Sigmoid colon (tissue), 7 donors: ENCODE measurements around the gene NEK2. TPM values are rescaled to one million over a fixed set of nuclear protein-coding genes. Genes with fewer than 3 reads are reported as not detected.
"Not testable (repeated sequence)": the region's sequence is repeated elsewhere in the genome, so short reads cannot be mapped to it uniquely, and the experiment has no call there.

Source experiments
- DNase-seq: peaks from one replicate; pipeline ENCODE4 v3.0.0-alpha.2; 2019
- H3K27ac ChIP-seq, 4 donors: fragments of 200-600 bp; sonication (generic); one replicate each; pipeline ENCODE4 v1.5.1; 2016 to 2019; ENCODE audit warnings: mild to moderate bottlenecking in 1 of 4
- H3K27me3 ChIP-seq, 3 donors: fragments of 200-600 bp; sonication (generic); one replicate each; pipeline ENCODE4 v1.5.1; 2019; ENCODE audit warnings: mild to moderate bottlenecking in 1 of 3
- H3K36me3 ChIP-seq, 4 donors: fragments of 200-600 bp; sonication (generic); one replicate each; pipeline ENCODE4 v1.5.1; 2016 to 2019
- H3K4me1 ChIP-seq, 4 donors: fragments of 200-600 bp; sonication (generic); one replicate each; pipeline ENCODE4 v1.5.1; 2017 to 2019
- H3K4me3 ChIP-seq, 4 donors: fragments of 200-600 bp; sonication (generic); one replicate each; pipeline ENCODE4 v1.5.1; 2017 to 2019; ENCODE audit warnings: mild to moderate bottlenecking in 2 of 4, moderate library complexity in 1 of 4
- H3K9me3 ChIP-seq, 4 donors: fragments of 200-600 bp in 3 of 4; sonication (generic) in 3 of 4; one replicate each; pipeline versions ENCODE4 v1.5.1 to v1.6.1; 2013 to 2019
- EP300 ChIP-seq, 4 donors: sonication (generic); formaldehyde crosslinking; IDR thresholded peaks; one replicate each; pipeline ENCODE4 v1.6.1; 2017; ENCODE audit warnings: antibody characterized with exemption in 4 of 4
- POLR2A ChIP-seq, 2 donors: fragments of 450-650 bp; IDR thresholded peaks; one replicate each; pipeline ENCODE4 v1.6.1; 2016; ENCODE audit warnings: antibody characterized with exemption in 2 of 2, mild to moderate bottlenecking in 2 of 2, moderate library complexity in 2 of 2
- POLR2AphosphoS5 ChIP-seq, 4 donors: sonication (generic); formaldehyde crosslinking; IDR thresholded peaks; one replicate each; pipeline ENCODE4 v1.6.1; 2017; ENCODE audit warnings: antibody characterized with exemption in 4 of 4
- WGBS, 2 donors: extraction: QIAGEN DNeasy Blood & Tissue Kit; methylation state at CpG; one replicate each; pipeline ENCODE4 v1.1.7; 2013; 5-methylcytosine and 5-hydroxymethylcytosine counted together
- intact Hi-C: fragments of 100-400 bp; cut with DNase I; formaldehyde crosslinking; loops from one replicate; pipeline ENCODE4 v1.15.1; 2023
- polyA plus RNA-seq, 3 donors: library from polyadenylated mRNA; stranded (reverse); fragments of 200-250 nt; gene quantifications; one replicate each; pipeline ENCODE4 v1.2.3, GENCODE V29; 2013
- total RNA-seq, 4 donors: library from RNA; depleted of rRNA; stranded (reverse); fragments of >200 nt; gene quantifications; one replicate each; pipeline ENCODE4 v1.1.0, GENCODE V29; 2016
- TF ChIP-seq, protein P1 (sequence below), 4 experiments: fragments of 450-650 bp in 3 of 4; fragments of 200-600 bp in 1 of 4; IDR thresholded peaks; one replicate each; pipeline ENCODE4 v1.5.1; 2016 to 2019; ENCODE audit warnings: antibody characterized with exemption in 4 of 4, mild to moderate bottlenecking in 3 of 4, moderate library complexity in 2 of 4
- donor health status: healthy with polysubstance abuse.
- donor health status: Bipolar disorder and iron deficiency.
- donor health status: healthy.

The NEK2 gene
- total RNA-seq (1 to 10 TPM in 1 of 4 donors, under 1 TPM in 1, not detected in 2; 0.41 to 1.9 TPM), polyA plus RNA-seq (10 to 100 TPM in 1 of 3 donors, 1 to 10 TPM in 2; 1.8 to 11.5 (median 8.1) TPM)

DNA sequence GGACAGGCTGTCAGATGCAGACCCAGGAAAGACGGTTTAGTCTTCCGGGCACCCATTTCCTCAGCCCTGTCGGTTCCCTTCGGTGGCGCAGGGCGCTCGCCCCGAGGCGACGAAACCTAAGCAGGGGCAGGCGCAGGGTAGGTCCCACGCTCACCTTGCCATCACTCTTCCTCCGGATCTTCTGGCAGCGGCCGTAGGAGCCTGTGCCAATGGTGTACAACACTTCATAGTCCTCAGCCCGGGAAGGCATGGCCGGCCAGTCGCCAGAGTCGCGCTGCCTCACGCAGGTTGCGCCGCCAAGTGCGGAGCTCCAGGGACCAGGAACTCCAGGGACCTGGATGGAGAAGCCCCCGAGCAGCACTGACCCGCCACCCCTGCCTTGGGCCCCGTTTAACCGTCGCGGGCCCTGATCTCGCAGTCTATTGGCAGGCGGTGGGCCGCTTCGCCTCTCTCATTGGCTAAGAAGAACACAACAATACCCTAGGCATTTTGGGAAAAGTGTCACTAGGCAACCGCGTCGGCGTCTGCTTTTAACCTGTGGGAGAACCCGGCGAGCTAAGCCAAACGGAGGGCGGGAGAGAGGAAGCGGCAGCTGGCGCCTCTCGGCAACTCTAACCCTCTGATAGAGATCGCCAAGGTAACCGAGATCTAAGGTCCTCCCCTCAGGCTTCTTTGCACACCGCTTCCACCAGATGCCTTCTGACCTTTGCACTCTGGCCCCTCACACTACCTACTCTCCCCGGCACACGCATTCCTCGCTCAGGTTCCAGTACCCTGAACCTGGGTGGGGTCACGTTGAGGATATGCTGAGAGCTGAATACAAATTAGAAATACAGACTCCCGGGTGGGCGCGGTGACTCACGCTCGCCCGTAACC lies at the start of gene NEK2:
Gene NEK2, minus strand, starts transcription at position 392 of the 876 bp plus-strand sequence. Its CDS starts 142 bp downstream, at position 250.
- Histone ChIP-seq H3K4me3 (peak within 1 kb of the TSS; percentile 23 to 55 (median 48)), H3K36me3 (no peaks in the 10 kb centered on the region), H3K4me1 (peaks cover 0 to 13% (median 11%) of the 10 kb centered on the region in 4 donors), H3K9me3 (no peaks in the 10 kb centered on the region), H3K27ac (no peak within 1 kb of the TSS), H3K27me3 (no peaks in the 10 kb centered on the region)
- intact Hi-C loops = no loop called here
- 1% methylated on average over 58 of the region's 58 CpGs for WGBS, 2 donors
- TF ChIP-seq, protein P1, sequence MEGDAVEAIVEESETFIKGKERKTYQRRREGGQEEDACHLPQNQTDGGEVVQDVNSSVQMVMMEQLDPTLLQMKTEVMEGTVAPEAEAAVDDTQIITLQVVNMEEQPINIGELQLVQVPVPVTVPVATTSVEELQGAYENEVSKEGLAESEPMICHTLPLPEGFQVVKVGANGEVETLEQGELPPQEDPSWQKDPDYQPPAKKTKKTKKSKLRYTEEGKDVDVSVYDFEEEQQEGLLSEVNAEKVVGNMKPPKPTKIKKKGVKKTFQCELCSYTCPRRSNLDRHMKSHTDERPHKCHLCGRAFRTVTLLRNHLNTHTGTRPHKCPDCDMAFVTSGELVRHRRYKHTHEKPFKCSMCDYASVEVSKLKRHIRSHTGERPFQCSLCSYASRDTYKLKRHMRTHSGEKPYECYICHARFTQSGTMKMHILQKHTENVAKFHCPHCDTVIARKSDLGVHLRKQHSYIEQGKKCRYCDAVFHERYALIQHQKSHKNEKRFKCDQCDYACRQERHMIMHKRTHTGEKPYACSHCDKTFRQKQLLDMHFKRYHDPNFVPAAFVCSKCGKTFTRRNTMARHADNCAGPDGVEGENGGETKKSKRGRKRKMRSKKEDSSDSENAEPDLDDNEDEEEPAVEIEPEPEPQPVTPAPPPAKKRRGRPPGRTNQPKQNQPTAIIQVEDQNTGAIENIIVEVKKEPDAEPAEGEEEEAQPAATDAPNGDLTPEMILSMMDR (IDR thresholded peaks at IDR 0.05) = no peak
- peak in 1 of 4 donors; percentile 31 for TF ChIP-seq POLR2AphosphoS5 (IDR thresholded peaks at IDR 0.05)
- DNase-seq = peak; percentile 91

DNA sequence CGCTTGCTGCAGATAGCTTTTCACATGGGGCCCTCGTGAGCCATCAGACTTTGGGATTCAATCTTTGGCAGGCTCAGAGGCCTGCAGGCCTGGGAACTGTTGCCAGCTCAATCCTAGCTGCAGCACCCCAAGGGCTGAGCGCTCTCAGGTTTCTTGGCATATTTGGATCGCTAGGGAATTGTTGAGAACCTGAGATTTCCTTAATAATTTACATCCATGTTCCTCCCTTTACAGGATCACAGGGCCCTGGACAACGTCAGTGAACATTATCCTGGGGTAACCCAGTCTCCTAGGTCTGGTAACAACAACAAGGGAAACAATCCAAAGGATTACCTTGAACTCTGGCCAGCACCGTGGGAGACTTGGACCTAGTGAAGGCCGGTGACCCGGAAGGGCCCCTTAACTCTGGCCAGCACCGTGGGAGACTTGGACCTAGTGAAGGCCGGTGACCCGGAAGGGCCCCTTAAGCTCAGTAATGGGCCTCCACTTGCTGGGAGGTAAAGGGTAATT lies 49.3 kb upstream of the NEK2 start:
- TF ChIP-seq POLR2AphosphoS5 (IDR thresholded peaks at IDR 0.05) (peak in 1 of 4 donors; percentile 47), EP300 (IDR thresholded peaks at IDR 0.05) (no peak), POLR2A (IDR thresholded peaks at IDR 0.05) (no peak)
- TF ChIP-seq, protein P1 (IDR thresholded peaks at IDR 0.05) = no peak
- no peaks in the 10 kb centered on the region for H3K27me3 ChIP-seq
- no peak overlapping the region for H3K27ac ChIP-seq
- WGBS, 2 donors = 79 to 80% methylated on average over 11 of the region's 11 CpGs
- peaks cover 0 to 10% (median 4%) of the 10 kb centered on the region in 4 donors for H3K4me1 ChIP-seq
- intact Hi-C loops = no loop called here
- H3K9me3 ChIP-seq = no peaks in the 10 kb centered on the region
- DNase-seq = no peak
- no peaks in the 10 kb centered on the region for H3K36me3 ChIP-seq
- no peak overlapping the region for H3K4me3 ChIP-seq

DNA sequence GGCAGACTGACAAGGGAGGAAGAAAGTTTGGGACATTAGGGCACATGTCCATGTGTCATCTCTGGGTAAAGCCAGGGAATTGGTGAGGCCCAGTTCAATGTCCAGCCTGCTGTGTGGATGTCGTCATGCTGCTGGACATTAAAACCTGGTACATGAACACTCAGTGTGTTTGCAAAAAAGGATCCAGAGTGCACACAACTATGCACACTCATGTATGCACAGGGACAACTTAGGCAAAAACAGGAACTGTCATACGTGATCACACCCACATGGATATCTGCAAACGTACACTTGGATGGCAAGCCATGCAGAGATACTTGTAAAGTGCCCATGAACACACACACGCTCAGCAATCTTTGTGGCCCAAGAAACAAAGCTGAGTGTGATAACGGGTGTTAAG lies 47.9 kb upstream of the NEK2 start:
- peaks cover 0 to 10% (median 4%) of the 10 kb centered on the region in 4 donors for H3K4me1 ChIP-seq
- intact Hi-C loops = no loop called here

DNA sequence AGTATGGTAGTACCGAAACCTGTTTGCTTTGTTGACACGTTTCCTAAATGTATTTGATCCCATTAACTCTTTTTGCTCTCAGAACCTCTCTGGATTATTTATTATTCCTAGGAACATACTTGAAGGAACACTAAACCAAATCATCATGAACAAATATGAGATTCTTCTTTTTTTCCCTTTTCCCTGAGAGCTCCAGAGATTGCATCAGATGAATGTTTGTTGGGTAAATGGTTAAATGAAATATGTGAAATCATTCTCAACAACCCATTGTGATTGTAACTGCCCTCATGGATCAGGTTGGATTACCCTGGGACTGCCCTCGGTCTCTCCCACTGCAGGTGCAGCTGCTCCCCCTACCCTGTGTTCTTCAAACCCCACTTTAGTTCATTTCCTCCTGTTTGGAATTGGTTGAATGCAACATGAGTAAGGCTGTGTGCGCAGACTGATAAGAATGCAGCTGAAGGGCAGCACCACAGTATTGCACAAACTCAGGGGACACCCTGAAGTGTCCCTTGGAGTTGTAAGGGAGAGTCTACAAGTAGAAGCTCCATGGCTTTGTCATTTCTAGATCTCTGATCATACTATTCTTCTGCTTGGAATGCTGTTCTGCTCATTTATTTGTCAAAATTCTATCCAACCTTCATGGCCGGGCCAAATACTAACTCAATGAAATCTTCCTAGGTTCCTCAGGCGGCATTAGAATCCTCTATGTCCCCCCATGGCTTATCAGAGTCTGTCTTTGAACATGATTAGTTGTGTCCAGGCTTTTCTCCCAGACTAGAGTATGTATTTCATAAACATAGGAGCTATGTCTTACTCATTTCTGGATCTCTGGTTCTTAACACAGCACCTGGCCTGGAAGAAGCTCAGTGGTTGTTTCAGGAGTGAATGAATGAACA lies 47.1 kb upstream of the NEK2 start:
- 92 to 94% methylated on average over 6 of the region's 6 CpGs for WGBS, 2 donors
- TF ChIP-seq POLR2AphosphoS5 (IDR thresholded peaks at IDR 0.05) (no peak), EP300 (IDR thresholded peaks at IDR 0.05) (no peak), POLR2A (IDR thresholded peaks at IDR 0.05) (no peak)
- TF ChIP-seq, protein P1 (IDR thresholded peaks at IDR 0.05) = no peak
- Histone ChIP-seq H3K36me3 (no peaks in the 10 kb centered on the region), H3K4me3 (no peak overlapping the region), H3K9me3 (no peaks in the 10 kb centered on the region), H3K4me1 (peaks cover 0 to 10% (median 4%) of the 10 kb centered on the region in 4 donors), H3K27ac (no peak overlapping the region), H3K27me3 (no peaks in the 10 kb centered on the region)
- DNase-seq = no peak
- intact Hi-C loops = no loop called here

More for the DNA sequence above, 47.9 kb upstream of the NEK2 start:
- no peak for DNase-seq
- H3K9me3 ChIP-seq = no peaks in the 10 kb centered on the region
- H3K27ac ChIP-seq = no peak overlapping the region
- WGBS, 2 donors = 81 to 87% methylated on average over 5 of the region's 5 CpGs
- no peaks in the 10 kb centered on the region for H3K36me3 ChIP-seq
- TF ChIP-seq POLR2AphosphoS5 (IDR thresholded peaks at IDR 0.05) (no peak), EP300 (IDR thresholded peaks at IDR 0.05) (no peak), POLR2A (IDR thresholded peaks at IDR 0.05) (no peak)
- TF ChIP-seq, protein P1 (IDR thresholded peaks at IDR 0.05) = no peak
- H3K27me3 ChIP-seq = no peaks in the 10 kb centered on the region
- H3K4me3 ChIP-seq = no peak overlapping the region

DNA sequence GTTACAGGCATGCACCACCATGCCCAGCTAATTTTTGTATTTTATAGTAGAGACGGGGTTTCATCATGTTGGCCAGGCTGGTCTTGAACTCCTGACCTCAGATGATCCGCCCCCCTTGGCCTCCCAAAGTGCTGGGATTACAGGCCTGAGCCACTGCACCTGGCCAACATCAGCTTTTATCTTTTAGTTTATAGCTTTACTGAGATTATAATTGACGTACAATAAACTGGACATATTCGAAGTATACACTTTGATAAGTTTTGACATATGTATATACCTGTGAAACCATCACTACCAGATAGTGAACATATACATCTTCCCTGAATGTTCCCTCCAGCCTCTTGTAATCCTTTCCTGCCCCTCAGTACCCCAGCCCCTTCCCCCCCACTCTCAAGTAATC lies 41.1 kb upstream of the NEK2 start:
- H3K36me3 ChIP-seq, H3K4me3 ChIP-seq, H3K27me3 ChIP-seq, H3K27ac ChIP-seq, DNase-seq, intact Hi-C loops, H3K9me3 ChIP-seq, H3K4me1 ChIP-seq: not testable (repeated sequence)
- WGBS, 2 donors = 22 to 75% methylated on average over 4 of the region's 4 CpGs
